Measurements from ENCODE around the gene REXO1. TPM values are rescaled to one million over a fixed set of nuclear protein-coding genes. Genes with fewer than 3 reads are reported as not detected.

Gene REXO1
- total and polyA plus RNA-seq, 9 of the 15 experiments (the other 6 are each of a cell fraction or from before 2014, with no cell fraction given), result 0.04 to 63.3 (median 15.8) TPM

DNA sequence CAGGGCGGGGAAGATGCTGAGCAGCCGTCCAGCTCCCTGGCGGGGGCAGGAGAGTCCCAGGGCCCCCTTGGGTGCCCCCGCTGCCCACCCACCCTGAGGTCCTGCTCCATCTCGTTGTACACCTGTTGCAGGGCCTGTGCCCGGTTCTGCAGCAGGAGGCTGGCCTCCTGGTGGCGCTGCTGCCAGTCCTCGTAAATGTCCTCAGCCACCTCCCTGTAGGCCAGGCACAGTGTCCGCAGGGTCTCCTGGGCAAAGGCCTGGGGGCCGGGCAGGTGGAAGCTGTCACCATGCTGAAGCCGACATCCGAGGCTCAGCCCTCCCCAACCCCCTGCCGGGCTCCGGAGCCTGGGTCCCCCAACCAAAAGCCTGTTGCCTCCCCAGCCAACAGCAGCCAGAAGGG is 56.4 kb downstream of the REXO1 start (continued):
- no peak for TF ChIP-seq CREB5 (CRISPR knock-in tag; IDR thresholded peaks at IDR 0.05)

DNA sequence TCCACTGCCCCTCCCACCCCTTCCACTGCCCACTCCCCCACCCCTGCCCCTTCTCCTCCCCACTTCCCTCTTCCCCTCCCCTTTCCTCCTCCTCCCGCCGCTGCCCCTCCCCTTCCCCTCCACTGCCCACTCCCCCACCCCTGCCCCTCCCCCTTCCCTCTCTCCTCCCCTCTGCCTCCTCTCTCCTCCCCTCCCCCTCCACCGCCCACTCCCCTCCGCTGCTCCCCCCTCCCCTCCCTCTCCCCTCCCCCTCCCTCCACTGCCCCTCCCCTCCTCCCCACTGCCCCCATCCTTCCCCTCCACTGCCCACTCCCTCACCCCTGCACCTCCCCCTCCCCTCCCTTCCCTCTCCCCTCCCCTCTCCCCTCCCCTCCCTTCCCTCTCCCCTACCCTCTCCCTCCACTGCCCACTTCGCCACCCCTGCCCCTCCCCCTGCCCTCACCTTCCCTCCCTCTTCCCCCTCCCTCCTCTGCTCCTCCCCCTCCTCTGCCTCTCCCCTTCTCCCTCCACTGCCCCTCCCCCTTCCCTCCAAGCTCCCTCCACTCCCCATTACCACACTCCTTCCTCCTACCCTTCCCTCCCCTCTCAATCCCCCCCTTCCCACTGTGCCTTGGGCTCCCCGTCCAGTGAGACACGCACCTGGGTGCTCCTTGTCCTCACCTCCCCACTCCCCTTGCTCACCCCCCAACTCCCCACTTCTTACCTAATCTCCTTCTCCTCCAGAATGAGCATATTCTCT is 58.1 kb downstream of the REXO1 start:
- no peak overlapping the region for H2AFZ ChIP-seq (ENCODE audit: low read depth, low read length)
- FAIRE-seq (no peak), ATAC-seq (no peak), DNase-seq (ENCODE audit: extremely low read depth in 1 of 4, low spot score in 3 of 4) (no peak)
- in situ Hi-C loops (cut with MboI), result no loop called here
- H3K4me3 ChIP-seq, result no peak overlapping the region
- H3K9me3 ChIP-seq (replicated peaks; ENCODE audit: control insufficient read depth, insufficient read depth, low read depth, low read length), result peaks cover 5% of the 10 kb centered on the region; the same call in 1 of the 2 replicates
- CTCF ChIA-PET (ENCODE audit: low intra/inter-chr PET ratio), result interaction anchor here (0.6 kb wide), 1 partner anchor 277 kb away, joined by 3 read pairs; no protein-coding TSS in a partner anchor
- H3K4me2 ChIP-seq (ENCODE audit: insufficient read depth, low read length), result no peak overlapping the region
- no peaks in the 10 kb centered on the region for H3K9me1 ChIP-seq (ENCODE audit: control insufficient read depth, insufficient read depth, low read length)
- intact Hi-C loops (cut with micrococcal nuclease), result no loop called here
- no peaks in the 10 kb centered on the region for H4K20me1 ChIP-seq (replicated peaks; ENCODE audit: control insufficient read depth, insufficient read depth, low read length)
- no peak overlapping the region for H3K9ac ChIP-seq (ENCODE audit: insufficient read depth in 1 of 2, low read depth in 2 of 2, low read length in 2 of 2)
- H3K79me2 ChIP-seq (ENCODE audit: control insufficient read depth, insufficient read depth, low read length), result no peaks in the 10 kb centered on the region
- no peaks in the 10 kb centered on the region for H3K36me3 ChIP-seq (ENCODE audit: control insufficient read depth, insufficient read depth, low read length)
- H3K4me1 ChIP-seq (replicated peaks in 1 of 2; ENCODE audit: control insufficient read depth in 2 of 2, insufficient read depth in 2 of 2, low read length in 2 of 2), result peaks cover 3 to 43% of the 10 kb centered on the region in 2 experiments; a peak in 3 of 5 replicates
- peaks cover 2 to 5% of the 10 kb centered on the region in 2 experiments; a peak in 2 of 5 replicates for H3K27me3 ChIP-seq (ENCODE audit: control insufficient read depth in 2 of 2, insufficient read depth in 2 of 2, low read length in 2 of 2)
- no TSS peak for BruUV-seq (replicated peaks)
- WGBS (ENCODE audit: insufficient coverage, low coverage, missing lambda C conversion rate), result no CpG with 5 or more reads among the region's 7 CpGs
- POLR2A ChIA-PET, result interaction anchor here (0.6 kb wide), 3 partner anchors 8 to 521 kb away, joined by 3 to 4 read pairs (median 3); partner anchors contain the start of gene CIRBP
- H3K27ac ChIP-seq (ENCODE audit: extremely low read depth, low read depth, low read length), result no peak overlapping the region
- TF ChIP-seq KLF13 (tag; IDR thresholded peaks at IDR 0.05; ENCODE audit: borderline replicate concordance, low read depth) (no peak), MYNN (IDR thresholded peaks at IDR 0.05) (no peak), MYNN (CRISPR knock-in tag; IDR thresholded peaks at IDR 0.05) (no peak), PRPF4 (IDR thresholded peaks at IDR 0.05; ENCODE audit: insufficient read depth, low read depth, low read length, poor library complexity, severe bottlenecking) (no peak), POLR2A (conservative IDR thresholded peaks at IDR 0.05) (no peak), GABPB2 (CRISPR knock-in tag; conservative IDR thresholded peaks at IDR 0.05) (no peak), ZNF23 (CRISPR knock-in tag; IDR thresholded peaks at IDR 0.05) (no peak), NONO (IDR thresholded peaks at IDR 0.05; ENCODE audit: low read depth in 2 of 2, low read length in 1 of 2) (no peak), NELFE (IDR thresholded peaks at IDR 0.05; ENCODE audit: insufficient read depth, insufficient read length) (no peak), CEBPB (tag; IDR thresholded peaks at IDR 0.05) (no peak)
- TF ChIP-seq, protein P1, sequence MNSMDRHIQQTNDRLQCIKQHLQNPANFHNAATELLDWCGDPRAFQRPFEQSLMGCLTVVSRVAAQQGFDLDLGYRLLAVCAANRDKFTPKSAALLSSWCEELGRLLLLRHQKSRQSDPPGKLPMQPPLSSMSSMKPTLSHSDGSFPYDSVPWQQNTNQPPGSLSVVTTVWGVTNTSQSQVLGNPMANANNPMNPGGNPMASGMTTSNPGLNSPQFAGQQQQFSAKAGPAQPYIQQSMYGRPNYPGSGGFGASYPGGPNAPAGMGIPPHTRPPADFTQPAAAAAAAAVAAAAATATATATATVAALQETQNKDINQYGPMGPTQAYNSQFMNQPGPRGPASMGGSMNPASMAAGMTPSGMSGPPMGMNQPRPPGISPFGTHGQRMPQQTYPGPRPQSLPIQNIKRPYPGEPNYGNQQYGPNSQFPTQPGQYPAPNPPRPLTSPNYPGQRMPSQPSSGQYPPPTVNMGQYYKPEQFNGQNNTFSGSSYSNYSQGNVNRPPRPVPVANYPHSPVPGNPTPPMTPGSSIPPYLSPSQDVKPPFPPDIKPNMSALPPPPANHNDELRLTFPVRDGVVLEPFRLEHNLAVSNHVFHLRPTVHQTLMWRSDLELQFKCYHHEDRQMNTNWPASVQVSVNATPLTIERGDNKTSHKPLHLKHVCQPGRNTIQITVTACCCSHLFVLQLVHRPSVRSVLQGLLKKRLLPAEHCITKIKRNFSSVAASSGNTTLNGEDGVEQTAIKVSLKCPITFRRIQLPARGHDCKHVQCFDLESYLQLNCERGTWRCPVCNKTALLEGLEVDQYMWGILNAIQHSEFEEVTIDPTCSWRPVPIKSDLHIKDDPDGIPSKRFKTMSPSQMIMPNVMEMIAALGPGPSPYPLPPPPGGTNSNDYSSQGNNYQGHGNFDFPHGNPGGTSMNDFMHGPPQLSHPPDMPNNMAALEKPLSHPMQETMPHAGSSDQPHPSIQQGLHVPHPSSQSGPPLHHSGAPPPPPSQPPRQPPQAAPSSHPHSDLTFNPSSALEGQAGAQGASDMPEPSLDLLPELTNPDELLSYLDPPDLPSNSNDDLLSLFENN (IDR thresholded peaks at IDR 0.05; ENCODE audit: low read depth in 2 of 2, low read length in 2 of 2), result no peak
- TF ChIP-seq, protein P2, sequence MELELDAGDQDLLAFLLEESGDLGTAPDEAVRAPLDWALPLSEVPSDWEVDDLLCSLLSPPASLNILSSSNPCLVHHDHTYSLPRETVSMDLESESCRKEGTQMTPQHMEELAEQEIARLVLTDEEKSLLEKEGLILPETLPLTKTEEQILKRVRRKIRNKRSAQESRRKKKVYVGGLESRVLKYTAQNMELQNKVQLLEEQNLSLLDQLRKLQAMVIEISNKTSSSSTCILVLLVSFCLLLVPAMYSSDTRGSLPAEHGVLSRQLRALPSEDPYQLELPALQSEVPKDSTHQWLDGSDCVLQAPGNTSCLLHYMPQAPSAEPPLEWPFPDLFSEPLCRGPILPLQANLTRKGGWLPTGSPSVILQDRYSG (tag; conservative IDR thresholded peaks at IDR 0.05; ENCODE audit: low read depth), result no peak

All from K562 (cell line).